Sigmoid colon (tissue), 7 donors: ENCODE results near the gene SMG9. TPM values are rescaled to one million over a fixed set of nuclear protein-coding genes. Genes with fewer than 3 reads are reported as not detected.

Experiments
- DNase-seq: peaks from one replicate; pipeline ENCODE4 v3.0.0-alpha.2; 2019
- H3K27ac ChIP-seq, 4 donors: fragments of 200-600 bp; sonication (generic); one replicate each; pipeline ENCODE4 v1.5.1; 2016 to 2019; ENCODE audit warnings: mild to moderate bottlenecking in 1 of 4
- H3K27me3 ChIP-seq, 3 donors: fragments of 200-600 bp; sonication (generic); one replicate each; pipeline ENCODE4 v1.5.1; 2019; ENCODE audit warnings: mild to moderate bottlenecking in 1 of 3
- H3K36me3 ChIP-seq, 4 donors: fragments of 200-600 bp; sonication (generic); one replicate each; pipeline ENCODE4 v1.5.1; 2016 to 2019
- H3K4me1 ChIP-seq, 4 donors: fragments of 200-600 bp; sonication (generic); one replicate each; pipeline ENCODE4 v1.5.1; 2017 to 2019
- H3K4me3 ChIP-seq, 4 donors: fragments of 200-600 bp; sonication (generic); one replicate each; pipeline ENCODE4 v1.5.1; 2017 to 2019; ENCODE audit warnings: mild to moderate bottlenecking in 2 of 4, moderate library complexity in 1 of 4
- H3K9me3 ChIP-seq, 4 donors: fragments of 200-600 bp in 3 of 4; sonication (generic) in 3 of 4; one replicate each; pipeline versions ENCODE4 v1.5.1 to v1.6.1; 2013 to 2019
- CTCF ChIP-seq, 4 experiments: fragments of 450-650 bp in 3 of 4; fragments of 200-600 bp in 1 of 4; IDR thresholded peaks; one replicate each; pipeline ENCODE4 v1.5.1; 2016 to 2019; ENCODE audit warnings: antibody characterized with exemption in 4 of 4, mild to moderate bottlenecking in 3 of 4, moderate library complexity in 2 of 4
- EP300 ChIP-seq, 4 donors: sonication (generic); formaldehyde crosslinking; IDR thresholded peaks; one replicate each; pipeline ENCODE4 v1.6.1; 2017; ENCODE audit warnings: antibody characterized with exemption in 4 of 4
- POLR2A ChIP-seq, 2 donors: fragments of 450-650 bp; IDR thresholded peaks; one replicate each; pipeline ENCODE4 v1.6.1; 2016; ENCODE audit warnings: antibody characterized with exemption in 2 of 2, mild to moderate bottlenecking in 2 of 2, moderate library complexity in 2 of 2
- POLR2AphosphoS5 ChIP-seq, 4 donors: sonication (generic); formaldehyde crosslinking; IDR thresholded peaks; one replicate each; pipeline ENCODE4 v1.6.1; 2017; ENCODE audit warnings: antibody characterized with exemption in 4 of 4
- WGBS, 2 donors: extraction: QIAGEN DNeasy Blood & Tissue Kit; methylation state at CpG; one replicate each; pipeline ENCODE4 v1.1.7; 2013; 5-methylcytosine and 5-hydroxymethylcytosine counted together
- intact Hi-C: fragments of 100-400 bp; cut with DNase I; formaldehyde crosslinking; loops from one replicate; pipeline ENCODE4 v1.15.1; 2023
- polyA plus RNA-seq, 3 donors: library from polyadenylated mRNA; stranded (reverse); fragments of 200-250 nt; gene quantifications; one replicate each; pipeline ENCODE4 v1.2.3, GENCODE V29; 2013
- total RNA-seq, 4 donors: library from RNA; depleted of rRNA; stranded (reverse); fragments of >200 nt; gene quantifications; one replicate each; pipeline ENCODE4 v1.1.0, GENCODE V29; 2016
- donor health status: healthy with polysubstance abuse.
- donor health status: Bipolar disorder and iron deficiency.
- donor health status: healthy.

The SMG9 gene
- total and polyA plus RNA-seq, 7 donors: 5.6 to 36.5 (median 12.5) TPM

- Histone ChIP-seq H3K4me1 (peaks cover 0 to 13% (median 11%) of the 10 kb centered on the region in 4 donors), H3K9me3 (peaks cover 0 to 1% (median 0%) of the 10 kb centered on the region in 4 donors), H3K4me3 (peak overlapping the region; percentile 21 to 50 (median 41)), H3K36me3 (no peaks in the 10 kb centered on the region), H3K27ac (peak overlapping the region in 2 of 4 donors; percentile 1 to 23), H3K27me3 (peaks cover 8 to 50% (median 28%) of the 10 kb centered on the region in 3 donors)
- DNase-seq: no peak
- no peak for TF ChIP-seq POLR2AphosphoS5 (IDR thresholded peaks at IDR 0.05)
- no peak for TF ChIP-seq EP300 (IDR thresholded peaks at IDR 0.05)
- TF ChIP-seq POLR2A (IDR thresholded peaks at IDR 0.05): no peak
- TF ChIP-seq CTCF (IDR thresholded peaks at IDR 0.05): no peak
- WGBS, 2 donors: 15 to 16% methylated on average over 70 of the region's 70 CpGs
- intact Hi-C loops: no loop called here
These were observed 44.0 kb upstream of the SMG9 start for GRCh38 chr19:43798546-43799409.

GRCh38 chr19:43798026-43798545 is 43.3 kb upstream of the SMG9 start:
- Histone ChIP-seq H3K36me3 (no peaks in the 10 kb centered on the region), H3K4me3 (peak overlapping the region; percentile 21 to 50 (median 41)), H3K27me3 (peaks cover 8 to 55% (median 28%) of the 10 kb centered on the region in 3 donors)

GRCh38 chr19:43797556-43797955 is 42.8 kb upstream of the SMG9 start:
- Histone ChIP-seq H3K4me1 (peaks cover 0 to 13% (median 11%) of the 10 kb centered on the region in 4 donors), H3K9me3 (peaks cover 0 to 1% (median 0%) of the 10 kb centered on the region in 4 donors), H3K4me3 (no peak overlapping the region), H3K27ac (no peak overlapping the region), H3K27me3 (peaks cover 8 to 57% (median 28%) of the 10 kb centered on the region in 3 donors), H3K36me3 (no peaks in the 10 kb centered on the region)
- no peak for DNase-seq
- TF ChIP-seq POLR2AphosphoS5 (IDR thresholded peaks at IDR 0.05) (no peak), POLR2A (IDR thresholded peaks at IDR 0.05) (no peak), EP300 (IDR thresholded peaks at IDR 0.05) (no peak), CTCF (IDR thresholded peaks at IDR 0.05) (no peak)
- WGBS, 2 donors: 92 to 93% methylated on average over 7 of the region's 7 CpGs
- intact Hi-C loops: no loop called here

More at GRCh38 chr19:43798026-43798545, 43.3 kb upstream of the SMG9 start:
- Histone ChIP-seq H3K9me3 (peaks cover 0 to 1% (median 0%) of the 10 kb centered on the region in 4 donors), H3K4me1 (peaks cover 0 to 13% (median 11%) of the 10 kb centered on the region in 4 donors), H3K27ac (peak overlapping the region in 1 of 4 donors; percentile 23)
- DNase-seq: no peak
- TF ChIP-seq POLR2A (IDR thresholded peaks at IDR 0.05) (no peak), POLR2AphosphoS5 (IDR thresholded peaks at IDR 0.05) (no peak), EP300 (IDR thresholded peaks at IDR 0.05) (no peak), CTCF (IDR thresholded peaks at IDR 0.05) (no peak)
- 42 to 45% methylated on average over 5 of the region's 5 CpGs for WGBS, 2 donors
- intact Hi-C loops: no loop called here

GRCh38 chr19:43797118-43797517 is 42.4 kb upstream of the SMG9 start:
- Histone ChIP-seq H3K4me3 (no peak overlapping the region), H3K9me3 (peaks cover 0 to 1% (median 0%) of the 10 kb centered on the region in 4 donors), H3K4me1 (peaks cover 0 to 13% (median 11%) of the 10 kb centered on the region in 4 donors), H3K27me3 (peaks cover 8 to 57% (median 28%) of the 10 kb centered on the region in 3 donors), H3K36me3 (no peaks in the 10 kb centered on the region), H3K27ac (no peak overlapping the region)
- DNase-seq: no peak
- intact Hi-C loops: no loop called here
- WGBS, 2 donors: 46 to 62% methylated on average over 6 of the region's 6 CpGs
- TF ChIP-seq POLR2A (IDR thresholded peaks at IDR 0.05): no peak
- no peak for TF ChIP-seq POLR2AphosphoS5 (IDR thresholded peaks at IDR 0.05)

GRCh38 chr19:43790587-43790986 is 35.8 kb upstream of the SMG9 start:
- Histone ChIP-seq H3K9me3 (peaks cover 0 to under 1% (median 0%) of the 10 kb centered on the region in 4 donors), H3K27ac (no peak overlapping the region), H3K4me1 (no peaks in the 10 kb centered on the region), H3K4me3 (no peak overlapping the region), H3K36me3 (no peaks in the 10 kb centered on the region), H3K27me3 (peaks cover 0 to 18% (median 4%) of the 10 kb centered on the region in 3 donors)
- intact Hi-C loops: no loop called here
- TF ChIP-seq POLR2A (IDR thresholded peaks at IDR 0.05): no peak
- no peak for TF ChIP-seq EP300 (IDR thresholded peaks at IDR 0.05)
- no peak for TF ChIP-seq CTCF (IDR thresholded peaks at IDR 0.05)
- no peak for TF ChIP-seq POLR2AphosphoS5 (IDR thresholded peaks at IDR 0.05)
- WGBS, 2 donors: 23 to 31% methylated on average over 3 of the region's 3 CpGs
- no peak for DNase-seq
